ENCODE results near the gene MLC1.

The MLC1 gene

GRCh38 chr22:50076646-50077535 lies 8.3 kb downstream of the MLC1 start:
- no peak for DNase-seq (ENCODE audit: low read depth)

- DNase-seq (ENCODE audit: low read depth) = no peak
Measured at GRCh38 chr22:50074551-50075530, 10.4 kb downstream of the MLC1 start.

DNA sequence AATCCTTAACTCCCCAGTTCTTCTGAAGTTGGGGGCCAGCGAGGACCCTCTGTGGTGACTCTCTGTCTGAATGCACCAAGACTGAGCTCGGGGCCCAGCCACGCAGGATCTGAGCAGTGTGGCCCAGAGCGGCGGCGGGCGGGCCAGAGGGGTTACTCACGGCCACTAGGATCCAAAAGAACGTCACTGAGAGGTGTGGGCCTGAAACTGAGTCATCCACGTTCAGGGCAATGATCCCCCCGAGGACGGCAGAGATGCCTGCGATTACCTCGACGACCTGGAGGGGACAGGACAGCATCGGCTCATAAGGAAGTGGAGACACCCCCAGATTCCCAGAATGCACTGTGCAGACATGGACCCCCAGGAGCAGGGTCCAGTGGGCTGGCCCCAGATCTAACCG lies 11.2 kb downstream of the MLC1 start:
- no peak for DNase-seq (ENCODE audit: low read depth)

- DNase-seq (ENCODE audit: low read depth) = no peak
Measured at GRCh38 chr22:50072714-50073538, 12.3 kb downstream of the MLC1 start.

DNA sequence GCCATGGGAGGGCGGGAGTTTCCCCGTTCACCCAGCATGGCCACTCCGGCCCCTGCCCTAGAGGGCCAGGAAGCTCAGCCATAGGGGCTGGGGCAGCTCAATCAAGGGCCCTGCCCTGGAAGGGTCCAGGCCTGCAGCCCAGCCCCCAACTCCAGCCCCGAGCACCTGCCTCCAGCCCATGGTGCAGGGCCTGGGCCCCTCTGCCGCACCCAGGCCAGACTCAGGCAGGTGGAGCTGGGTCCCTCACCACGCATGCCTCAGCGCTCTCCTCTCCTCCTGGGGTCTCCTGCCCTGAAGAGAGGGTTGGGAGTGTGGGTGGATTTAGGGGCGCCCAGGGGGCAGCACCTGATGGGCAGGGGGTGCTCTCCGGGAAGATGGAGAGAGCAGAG lies 13.1 kb downstream of the MLC1 start:
- DNase-seq (ENCODE audit: low read depth) = no peak

DNA sequence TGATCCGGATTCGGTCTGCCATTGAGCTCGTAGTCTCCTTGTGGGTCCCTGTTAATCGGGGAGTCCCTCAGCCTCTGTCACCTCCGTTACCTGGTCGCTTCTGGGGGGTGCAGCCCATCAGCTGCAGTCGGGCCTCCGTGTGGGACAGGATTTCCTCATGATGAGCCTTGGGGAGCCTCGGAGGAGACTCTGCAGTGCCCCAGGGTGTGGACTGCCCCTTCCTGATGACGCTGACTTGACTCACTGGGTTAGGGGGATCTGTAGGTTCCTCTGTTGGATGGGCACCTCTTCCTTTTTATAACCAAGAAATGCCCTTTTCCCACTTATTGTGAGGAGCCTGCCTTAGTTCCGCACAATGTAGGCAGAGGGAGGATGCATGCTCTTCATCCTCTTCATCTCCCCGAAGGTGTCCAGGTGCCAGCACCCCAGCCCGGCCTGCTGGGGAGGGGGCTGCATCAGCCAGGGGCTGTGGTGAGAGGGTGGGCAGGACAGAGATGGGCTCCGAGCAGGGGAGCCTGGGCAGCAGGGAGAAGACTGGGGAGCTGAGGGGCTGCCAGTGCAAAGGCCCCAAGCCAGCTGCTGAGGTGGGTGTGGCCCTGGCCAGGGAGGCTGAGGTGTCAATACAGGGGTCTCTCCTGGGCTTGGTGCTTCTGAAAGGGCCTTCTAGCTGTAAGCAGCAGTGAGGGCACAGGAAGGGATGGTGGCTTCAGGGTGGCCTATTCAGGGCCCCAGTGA lies 13.6 kb downstream of the MLC1 start:
- no peak for DNase-seq (ENCODE audit: low read depth)

DNA sequence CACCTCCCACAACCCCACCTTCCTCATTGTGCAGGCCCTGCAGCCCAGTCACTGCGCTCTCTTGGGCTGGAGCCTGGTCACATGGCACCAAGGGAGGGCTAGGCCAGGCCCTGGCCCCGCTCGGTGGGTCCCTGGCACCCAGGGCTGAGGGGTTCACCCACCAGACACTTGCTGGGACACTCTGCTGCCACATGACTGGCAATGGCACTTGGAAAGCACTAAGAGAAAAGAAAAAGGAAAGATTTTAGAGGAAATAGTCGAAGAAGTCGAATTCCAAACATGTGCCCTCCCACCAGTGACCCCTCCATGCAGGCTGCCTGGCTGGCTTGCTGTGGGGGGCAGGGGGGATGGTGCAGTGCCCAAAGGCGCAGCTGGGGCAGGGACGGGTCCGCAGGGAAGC lies 14.9 kb downstream of the MLC1 start:
- no peak for DNase-seq (ENCODE audit: low read depth)

DNA sequence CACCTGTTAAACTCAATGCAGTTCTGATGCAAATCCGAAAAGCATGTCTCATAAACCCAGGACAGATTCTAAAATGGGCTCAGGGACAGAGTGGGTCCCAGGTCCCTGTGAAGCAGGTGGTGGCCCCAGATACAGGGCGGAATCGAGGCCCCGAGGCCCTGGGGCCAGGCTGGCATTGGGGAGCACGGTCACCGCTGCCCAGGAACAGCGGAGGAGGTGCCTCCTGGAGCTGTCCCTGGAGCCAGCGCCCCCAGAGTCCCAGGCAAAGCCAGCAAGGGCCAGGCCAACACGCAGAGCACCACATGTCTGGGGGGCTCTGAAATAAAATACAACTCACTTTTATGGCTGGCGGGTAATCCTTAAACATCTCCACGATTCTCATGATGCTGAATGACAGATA lies 17.1 kb downstream of the MLC1 start:
- no peak for DNase-seq (ENCODE audit: low read depth)

GRCh38 chr22:50067244-50067643 lies 18.0 kb downstream of the MLC1 start:
- no peak for DNase-seq (ENCODE audit: low read depth)

GRCh38 chr22:50064453-50064852 lies 20.8 kb downstream of the MLC1 start:
- DNase-seq (ENCODE audit: low read depth) = no peak

DNA sequence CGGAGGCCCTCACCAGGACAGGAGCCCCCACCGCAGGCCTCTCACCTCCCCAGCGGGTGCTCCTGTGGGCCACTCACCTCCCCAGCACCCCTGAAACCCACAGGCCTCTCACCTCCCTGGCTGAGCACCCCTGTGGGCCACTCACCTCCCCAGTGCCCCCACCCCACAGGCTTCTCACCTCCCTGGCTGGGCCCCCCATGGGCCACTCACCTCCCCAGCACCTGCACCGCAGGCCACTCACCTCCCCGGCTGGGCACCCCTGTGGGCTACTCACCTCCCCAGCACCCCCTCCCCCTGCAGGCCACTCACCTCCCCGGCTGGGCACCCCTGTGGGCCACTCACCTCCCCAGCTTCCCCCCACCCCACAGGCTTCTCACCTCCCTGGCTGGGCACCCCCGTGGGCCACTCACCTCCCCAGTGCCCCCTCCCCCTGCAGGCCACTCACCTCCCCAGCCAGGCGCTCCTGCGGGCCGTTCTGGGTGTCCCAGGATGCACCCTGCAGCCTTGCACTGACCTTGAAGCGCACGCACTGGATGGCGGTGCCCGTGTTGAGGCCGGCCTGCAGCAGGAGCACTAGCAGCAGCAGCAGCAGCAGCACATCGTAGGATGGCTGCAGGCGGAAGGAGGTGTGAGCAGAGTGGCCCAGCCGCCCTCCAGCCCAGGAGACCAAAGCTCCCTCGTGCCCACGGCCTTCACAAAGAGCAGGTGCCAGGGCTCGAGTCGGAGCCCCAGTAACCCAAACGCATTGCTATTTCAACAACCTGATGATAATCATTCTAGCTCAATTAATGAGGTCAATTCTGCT lies 21.4 kb downstream of the MLC1 start:
- no peak for DNase-seq (ENCODE audit: low read depth)

GRCh38 chr22:50062509-50063135 lies 22.6 kb downstream of the MLC1 start:
- no peak for DNase-seq (ENCODE audit: low read depth)

- no peak for DNase-seq (ENCODE audit: low read depth)
Measured at GRCh38 chr22:50061824-50062355, 23.3 kb downstream of the MLC1 start.

DNA sequence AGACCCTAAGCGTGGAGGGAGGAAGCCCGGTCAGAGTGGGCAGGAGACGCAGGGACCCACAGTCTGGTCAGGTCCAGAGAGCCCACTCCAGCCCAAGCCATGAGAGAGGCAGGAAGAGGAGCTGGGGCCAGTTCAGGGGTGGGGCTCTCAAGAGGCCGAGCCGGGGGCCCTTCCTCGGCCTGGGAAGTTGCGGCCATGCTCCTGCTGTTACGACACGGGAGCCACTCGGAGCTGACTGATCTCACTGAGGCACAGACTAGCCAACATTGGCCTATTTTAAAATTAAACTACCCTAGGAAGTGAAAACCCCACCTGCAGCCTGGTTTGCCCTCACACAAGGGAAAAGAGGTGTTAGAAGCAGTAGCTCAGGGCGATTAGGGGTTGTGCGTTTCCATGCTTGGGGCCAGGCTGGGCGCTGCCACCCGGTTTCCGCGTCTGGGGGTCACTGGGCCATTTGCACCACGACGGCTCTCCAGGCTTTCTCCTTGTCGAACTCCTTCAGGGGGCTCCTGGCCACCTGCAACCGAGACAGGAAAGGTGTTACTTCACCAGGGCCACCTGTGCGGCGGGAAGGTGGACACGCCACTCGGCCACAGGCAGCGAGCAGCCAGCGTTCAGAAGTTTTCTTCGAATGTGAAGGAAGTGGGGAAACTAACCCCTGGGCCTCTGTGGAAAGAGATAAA lies 23.9 kb downstream of the MLC1 start:
- DNase-seq (ENCODE audit: low read depth) = no peak

DNA sequence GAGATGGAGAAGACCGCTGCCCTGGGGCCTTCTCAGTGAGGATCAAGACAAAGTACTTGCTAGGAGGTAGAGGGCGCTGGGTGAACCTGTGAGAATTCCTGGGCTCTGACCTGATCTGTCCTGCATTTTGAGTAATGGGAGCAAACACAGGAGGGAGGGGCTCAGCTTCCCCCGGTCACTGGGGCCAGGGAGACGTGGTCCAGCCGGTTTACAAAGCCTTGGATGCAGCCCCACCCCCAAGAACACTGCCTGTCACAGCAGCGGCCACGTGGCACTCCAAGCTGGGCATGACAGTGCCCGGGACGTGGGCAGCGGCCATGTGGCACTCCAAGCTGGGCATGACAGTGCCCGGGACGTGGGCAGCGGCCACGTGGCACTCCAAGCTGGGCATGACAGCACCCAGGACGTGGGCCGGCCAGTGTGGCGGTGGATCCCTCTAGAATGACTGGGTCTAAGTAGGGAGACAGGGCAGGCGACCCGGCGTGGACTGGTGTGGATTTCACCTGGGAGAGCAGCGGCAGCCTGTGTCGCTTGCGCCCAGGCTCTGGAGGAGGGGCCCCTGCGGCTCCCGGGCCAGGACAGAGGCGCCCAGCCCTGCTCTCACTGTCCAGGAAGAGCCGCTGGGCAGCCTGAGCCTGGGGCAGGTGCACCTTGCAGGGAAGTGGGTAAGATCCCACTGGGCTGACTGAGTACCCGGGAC lies 24.6 kb downstream of the MLC1 start:
- DNase-seq (ENCODE audit: low read depth) = no peak

GRCh38 chr22:50059881-50060262 lies 25.4 kb downstream of the MLC1 start:
- DNase-seq (ENCODE audit: low read depth) = no peak

GRCh38 chr22:50058906-50059880 lies 26.0 kb downstream of the MLC1 start:
- DNase-seq (ENCODE audit: low read depth) = no peak

Measured in T-helper 22 cell (primary cell).